NCI-H345 treated with DMSO at 0.1 percent for 48 hours (cell line): ENCODE data around the gene MCRIP1.

Source experiments
- DNase-seq: peaks from one replicate; lab custom pipeline; 2025; ENCODE audit not compliant: unreplicated experiment; lab: John Stamatoyannopoulos, UW

The MCRIP1 gene

GRCh38 chr17:81860756-81861568 is 27.9 kb upstream of the MCRIP1 start:
- peak; percentile 100 for DNase-seq

GRCh38 chr17:81859906-81860755 is 27.0 kb upstream of the MCRIP1 start, which contains the start of gene P4HB:
TSS of gene P4HB (minus strand) at chr17:81860535. CDS start at chr17:81860471, 64 bp downstream.
- DNase-seq: no peak

GRCh38 chr17:81858967-81859905 is 26.1 kb upstream of the MCRIP1 start:
- DNase-seq: no peak

- no peak for DNase-seq
These were observed 25.3 kb upstream of the MCRIP1 start for GRCh38 chr17:81858170-81858966.

- no peak for DNase-seq
These were observed 22.1 kb upstream of the MCRIP1 start for GRCh38 chr17:81854974-81855774.

GRCh38 chr17:81852237-81852636 is 19.1 kb upstream of the MCRIP1 start:
- no peak for DNase-seq

GRCh38 chr17:81851423-81851822 is 18.3 kb upstream of the MCRIP1 start:
- DNase-seq: no peak

GRCh38 chr17:81849457-81849856 is 16.4 kb upstream of the MCRIP1 start:
- no peak for DNase-seq

- DNase-seq: no peak
These were observed 13.9 kb upstream of the MCRIP1 start for GRCh38 chr17:81846743-81847689.

GRCh38 chr17:81845881-81846742 is 13.0 kb upstream of the MCRIP1 start:
- no peak for DNase-seq

- no peak for DNase-seq
These were observed 12.3 kb upstream of the MCRIP1 start for GRCh38 chr17:81845361-81845760.

GRCh38 chr17:81844887-81845286 is 11.8 kb upstream of the MCRIP1 start:
- DNase-seq: no peak

GRCh38 chr17:81844327-81844851 is 11.3 kb upstream of the MCRIP1 start:
- no peak for DNase-seq

GRCh38 chr17:81843713-81844326 is 10.7 kb upstream of the MCRIP1 start:
- no peak for DNase-seq

GRCh38 chr17:81842725-81843504 is 9.8 kb upstream of the MCRIP1 start:
- no peak for DNase-seq

GRCh38 chr17:81842378-81842724 is 9.3 kb upstream of the MCRIP1 start:
- DNase-seq: no peak
